Astrocyte (in vitro differentiated cells and primary cell): Measurements from ENCODE around the gene ADAT1. TPM values are rescaled to one million over a fixed set of nuclear protein-coding genes. Genes with fewer than 3 reads are reported as not detected.

Experiments used
- DNase-seq: peaks from one replicate; pipeline ENCODE4 v3.0.0-alpha.2; 2010; ENCODE audit warnings: low read depth
- FAIRE-seq: peaks from 2 replicates; lab custom pipeline; 2011; peaks lifted over from hg19 to GRCh38; lab: Jason Lieb, UNC
- H2AFZ ChIP-seq: 2 replicates; pipeline ENCODE4 v1.6.0; 2012; ENCODE audit warnings: low read depth, low read length, inconsistent platforms
- H3K27ac ChIP-seq: 2 replicates; pipeline ENCODE4 v1.5.1; 2011; ENCODE audit warnings: low read depth, low read length, inconsistent platforms
- H3K27me3 ChIP-seq: 2 replicates; pipeline ENCODE4 v1.6.0; 2011; ENCODE audit warnings: low read length, inconsistent platforms; ENCODE audit not compliant: insufficient read depth
- H3K36me3 ChIP-seq: 2 replicates; pipeline ENCODE4 v1.5.1; 2011; ENCODE audit warnings: low read length, inconsistent platforms; ENCODE audit not compliant: insufficient read depth
- H3K4me1 ChIP-seq: 2 replicates; pipeline ENCODE4 v1.5.1; 2011; ENCODE audit warnings: low read length, inconsistent platforms; ENCODE audit not compliant: insufficient read depth
- H3K4me2 ChIP-seq: 2 replicates; pipeline ENCODE4 v1.6.0; 2012; ENCODE audit warnings: low read length, inconsistent platforms
- H3K4me3 ChIP-seq: 2 replicates; pipeline ENCODE4 v1.5.1; 2011; ENCODE audit warnings: low read depth, mild to moderate bottlenecking, low read length, inconsistent platforms; ENCODE audit not compliant: insufficient read depth
- H3K79me2 ChIP-seq: 2 replicates; pipeline ENCODE4 v1.6.0; 2012; ENCODE audit warnings: mild to moderate bottlenecking, low read length, inconsistent platforms; ENCODE audit not compliant: insufficient read depth
- H3K9ac ChIP-seq: 2 replicates; pipeline ENCODE4 v1.6.0; 2012; ENCODE audit warnings: mild to moderate bottlenecking, low read length, inconsistent platforms
- H3K9me3 ChIP-seq: 2 replicates; pipeline ENCODE4 v1.5.1; 2012; ENCODE audit warnings: low read depth, mild to moderate bottlenecking, low read length, inconsistent platforms; ENCODE audit not compliant: insufficient read depth
- H4K20me1 ChIP-seq: 2 replicates; pipeline ENCODE4 v1.6.0; 2012; ENCODE audit warnings: low read length, inconsistent platforms; ENCODE audit not compliant: insufficient read depth
- H3K27ac Mint-ChIP-seq: one replicate; pipeline ENCODE4 v1.8.0; 2021; ENCODE audit warnings: mild to moderate bottlenecking, mixed read lengths; ENCODE audit not compliant: unreplicated experiment
- H3K27me3 Mint-ChIP-seq: one replicate; pipeline ENCODE4 v1.8.0; 2021; ENCODE audit warnings: low read depth, mixed read lengths; ENCODE audit not compliant: unreplicated experiment
- H3K36me3 Mint-ChIP-seq: one replicate; pipeline ENCODE4 v1.8.0; 2021; ENCODE audit warnings: low read depth, mixed read lengths; ENCODE audit not compliant: unreplicated experiment
- H3K4me1 Mint-ChIP-seq: one replicate; pipeline ENCODE4 v1.8.0; 2021; ENCODE audit warnings: low read depth, mixed read lengths; ENCODE audit not compliant: unreplicated experiment
- H3K4me3 Mint-ChIP-seq: one replicate; pipeline ENCODE4 v1.8.0; 2021; ENCODE audit warnings: mild to moderate bottlenecking, moderate library complexity, mixed read lengths; ENCODE audit not compliant: unreplicated experiment
- H3K9me3 Mint-ChIP-seq: one replicate; pipeline ENCODE4 v1.8.0; 2021; ENCODE audit warnings: mild to moderate bottlenecking, mixed read lengths; ENCODE audit not compliant: unreplicated experiment
- EZH2 ChIP-seq: IDR thresholded peaks from 2 replicates; pipeline ENCODE4 v1.6.1; 2012; ENCODE audit warnings: mild to moderate bottlenecking, low read length, inconsistent platforms; ENCODE audit not compliant: insufficient read depth
- total RNA-seq: library from RNA; stranded (reverse); gene quantifications from 2 replicates; pipeline ENCODE4 v1.2.1, GENCODE V29; 2021
- TF ChIP-seq, protein P1 (sequence below): IDR thresholded peaks from 2 replicates; pipeline ENCODE4 v1.5.1; 2011; ENCODE audit warnings: low read depth, mild to moderate bottlenecking, inconsistent platforms, low read length, moderate library complexity; ENCODE audit not compliant: insufficient read depth

ADAT1 gene
- total RNA-seq, 1 donor from 2014 or later: 37.9 TPM

GRCh38 chr16:75624921-75625334, 1.8 kb upstream of the ADAT1 start:
- H3K4me2 ChIP-seq: no peak overlapping the region
- no peak overlapping the region for H3K4me3 Mint-ChIP-seq
- H3K9me3 ChIP-seq: no peaks in the 10 kb centered on the region
- H3K27ac ChIP-seq: no peak overlapping the region
- H3K27me3 ChIP-seq: no peaks in the 10 kb centered on the region
- peak overlapping the region; percentile 59 for H3K27ac Mint-ChIP-seq
- H3K9me3 Mint-ChIP-seq: peaks cover 2% of the 10 kb centered on the region
- H2AFZ ChIP-seq: no peak overlapping the region
- no peak overlapping the region for H3K4me3 ChIP-seq
- peaks cover 12% of the 10 kb centered on the region for H3K79me2 ChIP-seq
- FAIRE-seq: no peak
- TF ChIP-seq EZH2: no peak
- TF ChIP-seq, protein P1, sequence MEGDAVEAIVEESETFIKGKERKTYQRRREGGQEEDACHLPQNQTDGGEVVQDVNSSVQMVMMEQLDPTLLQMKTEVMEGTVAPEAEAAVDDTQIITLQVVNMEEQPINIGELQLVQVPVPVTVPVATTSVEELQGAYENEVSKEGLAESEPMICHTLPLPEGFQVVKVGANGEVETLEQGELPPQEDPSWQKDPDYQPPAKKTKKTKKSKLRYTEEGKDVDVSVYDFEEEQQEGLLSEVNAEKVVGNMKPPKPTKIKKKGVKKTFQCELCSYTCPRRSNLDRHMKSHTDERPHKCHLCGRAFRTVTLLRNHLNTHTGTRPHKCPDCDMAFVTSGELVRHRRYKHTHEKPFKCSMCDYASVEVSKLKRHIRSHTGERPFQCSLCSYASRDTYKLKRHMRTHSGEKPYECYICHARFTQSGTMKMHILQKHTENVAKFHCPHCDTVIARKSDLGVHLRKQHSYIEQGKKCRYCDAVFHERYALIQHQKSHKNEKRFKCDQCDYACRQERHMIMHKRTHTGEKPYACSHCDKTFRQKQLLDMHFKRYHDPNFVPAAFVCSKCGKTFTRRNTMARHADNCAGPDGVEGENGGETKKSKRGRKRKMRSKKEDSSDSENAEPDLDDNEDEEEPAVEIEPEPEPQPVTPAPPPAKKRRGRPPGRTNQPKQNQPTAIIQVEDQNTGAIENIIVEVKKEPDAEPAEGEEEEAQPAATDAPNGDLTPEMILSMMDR: no peak
- peaks cover 15% of the 10 kb centered on the region for H3K4me1 Mint-ChIP-seq
- H3K4me1 ChIP-seq: peaks cover 6% of the 10 kb centered on the region
- peaks cover 23% of the 10 kb centered on the region for H3K36me3 Mint-ChIP-seq
- no peaks in the 10 kb centered on the region for H4K20me1 ChIP-seq
- peaks cover 37% of the 10 kb centered on the region for H3K36me3 ChIP-seq
- no peaks in the 10 kb centered on the region for H3K27me3 Mint-ChIP-seq
- peak; percentile 62 for DNase-seq
- no peak overlapping the region for H3K9ac ChIP-seq

DNA sequence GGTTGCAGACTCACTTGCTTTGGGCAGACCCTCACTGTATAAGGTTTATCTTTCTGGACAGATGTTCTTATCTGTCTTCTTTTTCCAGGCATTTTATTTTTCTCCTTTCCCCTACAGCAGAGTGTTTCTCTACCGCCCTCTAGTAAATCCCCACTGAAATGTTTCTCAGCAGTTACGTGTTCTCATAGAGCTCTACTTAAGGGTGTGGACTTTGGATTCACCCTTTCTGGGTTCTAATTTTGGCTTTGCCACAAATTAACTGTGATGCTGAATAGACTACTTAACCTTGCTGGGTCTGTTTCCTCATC, 2.0 kb downstream of the ADAT1 start:
- H3K27ac Mint-ChIP-seq: no peak overlapping the region

More for the DNA sequence above, 2.0 kb downstream of the ADAT1 start:
- Histone ChIP-seq H3K9me3 (no peaks in the 10 kb centered on the region), H2AFZ (no peak overlapping the region), H4K20me1 (no peaks in the 10 kb centered on the region), H3K4me2 (peak overlapping the region; percentile 91), H3K27me3 (no peaks in the 10 kb centered on the region), H3K36me3 (peaks cover 27% of the 10 kb centered on the region), H3K4me3 (no peak overlapping the region), H3K4me1 (peaks cover 6% of the 10 kb centered on the region), H3K79me2 (peaks cover 12% of the 10 kb centered on the region), H3K9ac (no peak overlapping the region), H3K27ac (no peak overlapping the region)
- H3K4me1 Mint-ChIP-seq: peaks cover 8% of the 10 kb centered on the region
- peaks cover 22% of the 10 kb centered on the region for H3K36me3 Mint-ChIP-seq
- no peak for FAIRE-seq
- no peaks in the 10 kb centered on the region for H3K27me3 Mint-ChIP-seq
- H3K4me3 Mint-ChIP-seq: peak overlapping the region; percentile 94
- TF ChIP-seq, protein P1: peak; percentile 20
- no peak for TF ChIP-seq EZH2
- H3K9me3 Mint-ChIP-seq: no peaks in the 10 kb centered on the region
- no peak for DNase-seq
